Breast epithelium (tissue), 3 donors: ENCODE data around the gene FBXL4.

Experiments
- CTCF ChIP-seq, 3 donors: fragments of 450-650 bp; IDR thresholded peaks; one replicate each; pipeline ENCODE4 v1.5.1; 2016 to 2017; ENCODE audit warnings: antibody characterized with exemption in 3 of 3, mild to moderate bottlenecking in 3 of 3, moderate library complexity in 3 of 3
- POLR2AphosphoS5 ChIP-seq, 3 donors: sonication (generic); formaldehyde crosslinking; IDR thresholded peaks; one replicate each; pipeline ENCODE4 v1.6.1; 2017; ENCODE audit warnings: antibody characterized with exemption in 3 of 3

- TF ChIP-seq CTCF (IDR thresholded peaks at IDR 0.05) (no peak), POLR2AphosphoS5 (IDR thresholded peaks at IDR 0.05) (no peak)
Observed at GRCh38 chr6:98832284-98833056, 115.3 kb downstream of the FBXL4 start.
